NCI-H2196 (cell line): ENCODE results near the gene CPA2.

Source experiments
- DNase-seq: peaks from one replicate; lab custom pipeline; 2025; ENCODE audit not compliant: unreplicated experiment; lab: John Stamatoyannopoulos, UW

Gene CPA2

DNA sequence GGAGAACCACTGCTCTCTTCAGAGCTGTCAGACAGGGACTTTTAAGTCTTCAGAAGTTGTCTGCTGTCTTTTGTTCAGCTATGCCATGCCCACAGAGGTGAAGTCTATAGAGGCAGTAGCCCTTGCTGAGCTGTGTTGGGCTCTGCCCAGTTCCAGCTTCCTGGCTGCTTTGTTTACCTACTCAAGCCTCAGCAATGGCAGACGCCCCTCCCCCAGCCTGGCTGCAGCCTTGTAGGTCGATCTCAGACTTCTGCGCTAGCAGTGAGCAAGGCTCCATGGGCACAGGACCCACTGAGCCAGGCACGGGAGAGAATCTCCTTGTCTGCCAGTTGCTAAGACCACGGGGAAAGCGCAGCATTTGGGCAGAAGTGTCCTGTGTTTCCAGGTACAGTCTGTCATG, 12.1 kb upstream of the CPA2 start:
- no peak for DNase-seq

DNA sequence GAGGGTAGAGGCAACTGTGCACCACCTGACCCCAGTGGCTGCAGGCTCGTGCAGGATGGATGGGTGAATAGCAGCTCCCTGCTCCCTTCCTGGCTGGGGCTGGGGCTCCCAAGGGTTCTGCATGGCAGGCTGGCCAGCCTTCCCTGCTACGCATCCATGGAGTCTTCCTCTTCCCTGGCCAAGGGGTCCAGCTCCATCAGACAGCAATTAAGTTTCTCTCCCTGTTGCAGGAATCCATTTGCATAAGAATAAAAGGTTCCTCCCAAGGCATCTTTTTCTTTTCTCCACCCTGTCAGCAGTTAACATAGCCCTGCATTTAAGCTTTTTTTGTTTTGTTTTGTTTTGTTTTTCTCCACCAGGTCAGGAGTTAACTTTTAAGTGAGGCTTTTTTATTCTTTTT, 10.0 kb upstream of the CPA2 start:
- no peak for DNase-seq

DNA sequence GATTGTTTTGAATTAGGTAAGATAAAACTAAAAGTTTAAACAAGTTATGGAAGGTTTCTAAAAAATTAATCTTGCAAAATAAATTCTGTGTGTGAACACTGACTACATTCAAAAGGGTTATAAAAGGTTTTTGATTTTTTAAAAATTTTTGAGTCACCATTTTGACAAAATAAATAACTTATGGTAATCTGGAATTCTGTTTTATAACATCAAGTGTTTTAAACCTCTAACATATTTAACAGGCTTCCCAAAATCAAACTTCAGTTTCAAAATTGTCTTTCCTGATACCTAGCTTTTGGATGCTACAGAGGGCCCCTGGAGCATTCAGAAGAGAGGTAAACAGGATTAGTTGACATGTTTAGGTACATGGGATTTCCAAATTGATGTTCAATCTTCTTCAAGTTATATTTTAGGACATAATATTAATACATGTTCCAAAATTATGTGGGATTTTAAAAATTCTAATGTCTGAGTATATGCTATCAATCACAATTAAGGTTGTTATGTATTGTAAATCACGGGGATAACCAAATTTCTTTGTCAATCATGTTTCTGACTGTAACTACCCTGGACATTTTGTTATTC, 8.1 kb upstream of the CPA2 start:
- no peak for DNase-seq

GRCh38 chr7:130262448-130262847, 4.2 kb upstream of the CPA2 start:
- DNase-seq = no peak

DNA sequence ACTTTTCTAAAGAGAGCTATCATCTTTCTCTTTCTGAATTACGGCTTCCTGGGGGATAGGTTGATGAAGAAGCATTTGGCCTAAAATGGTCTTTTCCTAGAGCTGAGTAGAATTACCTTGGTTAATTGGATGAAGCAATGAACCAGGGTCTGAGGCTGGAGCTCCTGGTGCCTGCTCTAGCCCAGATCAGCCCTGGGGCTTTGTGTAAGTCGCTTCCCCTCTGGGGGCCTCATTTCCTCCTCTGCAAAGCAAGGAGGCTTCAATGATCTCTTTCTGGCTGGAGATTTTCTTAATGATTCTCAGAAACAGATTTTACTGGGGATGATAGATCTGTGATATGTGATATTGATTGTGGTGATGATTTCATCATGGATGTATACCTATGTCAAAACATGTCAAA, 3.5 kb upstream of the CPA2 start:
- no peak for DNase-seq

- DNase-seq = no peak
These were observed 278 bp downstream of the CPA2 start for GRCh38 chr7:130266961-130267321.

DNA sequence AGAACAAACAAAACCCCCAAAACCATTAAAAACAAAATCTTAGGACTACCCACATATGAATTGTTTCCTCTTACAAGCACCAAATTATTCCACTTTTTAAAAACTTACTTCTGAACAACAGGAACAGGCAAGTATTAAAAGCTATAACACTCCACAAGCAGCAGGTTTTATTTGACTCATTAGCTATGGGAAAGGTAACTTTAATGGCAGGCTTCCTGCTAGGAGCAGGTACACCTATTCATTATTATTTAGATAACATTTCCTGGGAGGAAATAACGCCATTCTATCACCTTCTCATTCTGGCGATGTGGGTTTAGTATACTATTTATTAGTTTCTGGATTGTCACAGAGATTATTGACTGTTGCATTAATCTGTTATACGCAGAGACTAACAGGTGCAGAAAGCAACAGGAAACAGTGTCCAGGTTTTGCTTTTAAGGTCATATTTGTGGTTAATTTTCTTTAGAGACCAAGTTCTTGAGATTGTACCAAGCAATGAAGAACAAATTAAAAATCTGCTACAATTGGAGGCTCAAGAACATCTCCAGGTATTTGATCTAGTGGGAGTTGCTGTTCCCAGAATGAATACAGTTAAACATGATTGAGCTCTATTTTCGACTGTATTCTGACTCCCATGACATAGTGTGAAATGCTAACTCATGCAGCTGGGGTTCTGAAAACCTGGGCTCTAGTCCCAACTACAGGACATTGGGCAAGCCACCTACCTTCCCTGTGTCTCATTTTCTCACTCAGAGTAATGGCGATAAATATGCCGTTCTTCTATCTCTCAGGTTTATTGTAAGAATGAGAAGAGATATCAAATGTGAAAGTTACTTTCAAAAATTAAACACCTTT, 2.0 kb downstream of the CPA2 start:
- no peak for DNase-seq

DNA sequence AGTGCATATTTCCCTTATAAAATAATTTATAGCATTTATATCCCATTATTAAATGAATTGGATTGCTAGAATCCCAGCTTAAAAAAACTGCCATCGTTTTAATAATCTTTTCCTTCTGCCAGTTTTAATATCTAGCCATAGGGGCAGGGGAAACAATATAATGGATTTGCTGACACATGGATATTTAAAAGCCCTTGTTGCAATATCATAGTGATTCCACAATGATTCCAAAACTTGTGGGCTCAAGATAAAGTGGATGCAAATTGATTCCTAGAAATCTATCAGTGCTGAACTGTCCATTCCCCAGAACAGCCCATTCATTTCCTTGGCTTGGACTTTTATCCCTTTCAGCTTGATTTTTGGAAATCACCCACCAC, 2.6 kb downstream of the CPA2 start:
- no peak for DNase-seq

GRCh38 chr7:130270947-130271800, 4.5 kb downstream of the CPA2 start:
- no peak for DNase-seq

DNA sequence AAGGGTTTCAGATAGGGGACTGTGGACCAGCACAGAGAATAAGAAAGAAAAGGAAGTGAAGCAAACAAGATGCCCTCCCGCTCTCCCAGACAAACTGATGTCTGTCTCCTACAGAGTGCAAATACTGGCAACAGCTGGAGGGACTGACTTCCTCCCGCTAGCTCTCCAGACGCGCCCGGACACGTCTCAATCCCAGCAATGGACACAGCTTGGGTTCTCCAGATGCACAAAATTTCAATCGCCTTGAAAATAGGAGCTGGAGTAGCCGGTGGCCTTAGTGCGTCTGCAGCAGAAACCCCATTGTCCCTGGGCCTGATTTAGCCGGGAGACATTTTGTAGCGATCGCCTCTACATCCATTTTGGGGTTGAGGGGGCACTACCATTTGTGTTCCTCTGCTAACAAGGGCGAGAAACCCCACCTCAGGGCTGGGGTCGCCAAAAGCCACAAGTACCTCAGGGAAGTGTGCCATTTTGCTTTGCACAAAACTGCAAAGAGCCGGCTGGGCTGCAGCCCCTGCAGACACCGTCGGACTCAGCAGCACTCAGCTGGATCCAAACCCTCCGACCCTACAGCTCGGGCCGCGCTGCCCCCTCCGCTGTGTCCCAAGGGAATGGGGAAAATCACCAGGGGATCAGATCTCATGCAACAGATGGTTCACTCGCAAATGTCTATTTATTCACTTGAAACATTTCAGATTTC, 5.9 kb downstream of the CPA2 start:
- peak; percentile 9 for DNase-seq

- no peak for DNase-seq
These were observed 6.6 kb downstream of the CPA2 start for GRCh38 chr7:130273081-130273932.

GRCh38 chr7:130273933-130274255, 7.2 kb downstream of the CPA2 start:
- DNase-seq = no peak

- DNase-seq = no peak
These were observed 7.6 kb downstream of the CPA2 start for GRCh38 chr7:130274296-130274695.

GRCh38 chr7:130274983-130275591, 8.4 kb downstream of the CPA2 start:
- no peak for DNase-seq

GRCh38 chr7:130275826-130276297, 9.2 kb downstream of the CPA2 start:
- no peak for DNase-seq

GRCh38 chr7:130276796-130277762, 10.4 kb downstream of the CPA2 start:
- no peak for DNase-seq

GRCh38 chr7:130277763-130278643, 11.3 kb downstream of the CPA2 start:
- peak; percentile 8 for DNase-seq

GRCh38 chr7:130278860-130279259, 12.2 kb downstream of the CPA2 start:
- DNase-seq = no peak
